OCI-LY7 (cell line): ENCODE data around the gene XRCC3. TPM values are rescaled to one million over a fixed set of nuclear protein-coding genes. Genes with fewer than 3 reads are reported as not detected.

ENCODE experiments used
- BruUV-seq: library from RNA; stranded (reverse); fragments of 400-500 nt; replicated peaks from 2 replicates; lab custom pipeline; 2021; lab: Mats Ljungman, UMichigan
- CTCF ChIA-PET: fragments of 300-600 bp; sonication (Branson Sonifier 250); formaldehyde crosslinking; loops from one replicate; lab custom pipeline; 2022; ENCODE audit warnings: antibody characterized with exemption; ENCODE audit not compliant: unreplicated experiment; lab: Charles Lee
- POLR2A ChIA-PET: fragments of 300-600 bp; sonication (Branson Sonifier 250); formaldehyde crosslinking; loops from one replicate; lab custom pipeline; 2022; ENCODE audit warnings: antibody characterized with exemption; lab: Charles Lee
- DNase-seq: peaks from one replicate; pipeline ENCODE4 v3.0.0-alpha.2; 2015; ENCODE audit warnings: low spot score
- H2AFZ ChIP-seq: fragments of 200-600 bp; sonication (generic), shearing (Covaris generic); 2 replicates; pipeline ENCODE4 v1.6.1; 2014; ENCODE audit warnings: mild to moderate bottlenecking, antibody characterized with exemption, low read length, moderate library complexity
- H3K27ac ChIP-seq: fragments of 200-600 bp; sonication (generic); 2 replicates; pipeline ENCODE4 v1.5.1; 2014; ENCODE audit warnings: mixed run types, low read depth, mild to moderate bottlenecking, moderate library complexity, low read length, inconsistent platforms; ENCODE audit not compliant: poor library complexity, severe bottlenecking
- H3K36me3 ChIP-seq: fragments of 200-600 bp; sonication (generic); 2 replicates; pipeline ENCODE4 v1.6.1; 2014; ENCODE audit warnings: mild to moderate bottlenecking, antibody characterized with exemption, low read length, moderate library complexity, mixed read lengths; ENCODE audit not compliant: insufficient read depth
- H3K4me1 ChIP-seq: fragments of 200-600 bp; sonication (generic); 2 replicates; pipeline ENCODE4 v1.5.1; 2014; ENCODE audit warnings: mild to moderate bottlenecking, low read length; ENCODE audit not compliant: insufficient read depth, poor library complexity, severe bottlenecking
- H3K4me2 ChIP-seq: fragments of 200-600 bp; sonication (generic); 2 replicates; pipeline ENCODE4 v1.6.1; 2014; ENCODE audit warnings: mild to moderate bottlenecking, low read length
- H3K4me3 ChIP-seq: fragments of 200-600 bp; sonication (generic); 2 replicates; pipeline ENCODE4 v1.5.1; 2014; ENCODE audit warnings: mild to moderate bottlenecking, low read depth, low read length; ENCODE audit not compliant: poor library complexity, severe bottlenecking
- H3K79me2 ChIP-seq: fragments of 200-600 bp; sonication (generic); 2 replicates; pipeline ENCODE4 v1.6.1; 2016; ENCODE audit warnings: low read depth, mild to moderate bottlenecking, low read length, moderate library complexity, mixed read lengths; ENCODE audit not compliant: insufficient read depth
- H3K9me2 ChIP-seq: fragments of 200-600 bp; sonication (generic); 2 replicates; pipeline ENCODE4 v1.6.1; 2016; ENCODE audit warnings: mild to moderate bottlenecking, low read length, mixed read lengths; ENCODE audit not compliant: insufficient read depth
- H3K9me3 ChIP-seq: fragments of 200-600 bp; sonication (generic); 2 replicates; pipeline ENCODE4 v1.6.1; 2014; ENCODE audit warnings: mild to moderate bottlenecking, mixed run types, low read length, mixed read lengths
- H4K20me1 ChIP-seq: fragments of 200-600 bp; sonication (generic); 2 replicates; pipeline ENCODE4 v1.6.1; 2014; ENCODE audit warnings: mild to moderate bottlenecking, antibody characterized with exemption, low read length, moderate library complexity, mixed read lengths; ENCODE audit not compliant: insufficient read depth
- CTCF ChIP-seq: fragments of 200-600 bp; sonication (generic); conservative IDR thresholded peaks from 2 replicates; pipeline ENCODE4 v1.5.1; 2014; ENCODE audit warnings: mild to moderate bottlenecking, antibody characterized with exemption, low read length, moderate library complexity, mixed read lengths
- EZH2phosphoT487 ChIP-seq: fragments of 200-600 bp; sonication (generic); IDR thresholded peaks from 2 replicates; pipeline ENCODE4 v1.6.1; 2018; ENCODE audit warnings: low read depth, borderline replicate concordance, mild to moderate bottlenecking, mixed run types, antibody characterized with exemption, low read length, moderate library complexity, mixed read lengths
- intact Hi-C: fragments of 100-400 bp; cut with micrococcal nuclease; formaldehyde crosslinking; loops from one replicate; pipeline ENCODE4 v1.10.0; 2022; ENCODE audit not compliant: unreplicated experiment
- total RNA-seq, 2 experiments: library from RNA; depleted of rRNA in 1 of 2; stranded (reverse); fragments of >200 nt in 1 of 2; shearing (Covaris generic) in 1 of 2; gene quantifications; 2 replicates each; pipeline ENCODE4 v1.2.3, GENCODE V29; 2014 to 2022

The XRCC3 gene
- total RNA-seq, 2 experiments from 2014 or later = 83.3 to 130 TPM

GRCh38 chr14:103663506-103663905, 51.7 kb downstream of the XRCC3 start:
- BruUV-seq = no TSS peak
- Histone ChIP-seq H3K4me3 (no peak overlapping the region), H3K27ac (no peak overlapping the region), H3K4me2 (no peak overlapping the region), H4K20me1 (no peaks in the 10 kb centered on the region), H3K4me1 (no peaks in the 10 kb centered on the region), H2AFZ (no peak overlapping the region), H3K79me2 (no peaks in the 10 kb centered on the region), H3K9me2 (no peaks in the 10 kb centered on the region), H3K9me3 (no peaks in the 10 kb centered on the region), H3K36me3 (peaks cover 95% of the 10 kb centered on the region)
- no peak for DNase-seq
- intact Hi-C loops = no loop called here
- TF ChIP-seq CTCF (no peak), EZH2phosphoT487 (no peak)
- POLR2A ChIA-PET = no interaction called here
- CTCF ChIA-PET = no interaction called here

- BruUV-seq = no TSS peak
- no peak for TF ChIP-seq CTCF
- TF ChIP-seq EZH2phosphoT487 = no peak
- no peaks in the 10 kb centered on the region for H3K4me1 ChIP-seq
- no peak overlapping the region for H2AFZ ChIP-seq
- no peak overlapping the region for H3K4me2 ChIP-seq
- CTCF ChIA-PET = no interaction called here
- no peaks in the 10 kb centered on the region for H3K9me2 ChIP-seq
- H3K36me3 ChIP-seq = peaks cover 96% of the 10 kb centered on the region
- H3K27ac ChIP-seq = no peak overlapping the region
- H3K4me3 ChIP-seq = no peak overlapping the region
- POLR2A ChIA-PET = no interaction called here
- H3K9me3 ChIP-seq = no peaks in the 10 kb centered on the region
- no peaks in the 10 kb centered on the region for H3K79me2 ChIP-seq
- intact Hi-C loops = no loop called here
- DNase-seq = no peak
- no peaks in the 10 kb centered on the region for H4K20me1 ChIP-seq
These were observed 52.7 kb downstream of the XRCC3 start for GRCh38 chr14:103662591-103662990.

- POLR2A ChIA-PET = no interaction called here
- no peaks in the 10 kb centered on the region for H3K4me1 ChIP-seq
- H3K4me3 ChIP-seq = no peak overlapping the region
- no peak overlapping the region for H3K4me2 ChIP-seq
- H3K27ac ChIP-seq = no peak overlapping the region
- TF ChIP-seq EZH2phosphoT487 = no peak
- no peak for TF ChIP-seq CTCF
- H4K20me1 ChIP-seq = no peaks in the 10 kb centered on the region
- no peaks in the 10 kb centered on the region for H3K9me2 ChIP-seq
- H3K9me3 ChIP-seq = no peaks in the 10 kb centered on the region
- no TSS peak for BruUV-seq
- no peak overlapping the region for H2AFZ ChIP-seq
- intact Hi-C loops = no loop called here
- H3K36me3 ChIP-seq = peaks cover 96% of the 10 kb centered on the region
- CTCF ChIA-PET = no interaction called here
- no peak for DNase-seq
- H3K79me2 ChIP-seq = no peaks in the 10 kb centered on the region
These were observed 53.2 kb downstream of the XRCC3 start for GRCh38 chr14:103662029-103662428.
